ENCODE data around the gene RBBP8NL. TPM values are rescaled to one million over a fixed set of nuclear protein-coding genes. Genes with fewer than 3 reads are reported as not detected.

Gene RBBP8NL
- total and polyA plus RNA-seq, 2 experiments from 2014 or later: 0.10 to 1.1 TPM

GRCh38 chr20:62430311-62430853, 3.0 kb upstream of the RBBP8NL start:
- Histone ChIP-seq H3F3A (replicated peaks; ENCODE audit: low read depth) (peaks cover 9% of the 10 kb centered on the region; the same call in 1 of the 2 replicates), H3K9me2 (ENCODE audit: insufficient read depth) (no peaks in the 10 kb centered on the region), H2AFZ (no peak overlapping the region), H4K20me1 (replicated peaks; ENCODE audit: insufficient read depth) (no peaks in the 10 kb centered on the region), H3K27ac (ENCODE audit: low read depth) (no peak overlapping the region), H3K79me2 (replicated peaks; ENCODE audit: insufficient read depth) (no peaks in the 10 kb centered on the region), H3K27me3 (ENCODE audit: insufficient read depth) (no peaks in the 10 kb centered on the region), H3K4me2 (no peak overlapping the region), H3K4me1 (ENCODE audit: insufficient read depth) (peaks cover 27% of the 10 kb centered on the region), H3K4me3 (no peak overlapping the region), H3K36me3 (ENCODE audit: insufficient read depth) (no peaks in the 10 kb centered on the region)
- Mint-ChIP-seq H3K4me1 (peaks cover 39% of the 10 kb centered on the region), H3K36me3 (ENCODE audit: low read depth) (no peaks in the 10 kb centered on the region), H3K27ac (no peak overlapping the region), H3K27me3 (ENCODE audit: insufficient read depth, low read depth, poor library complexity) (peaks cover 11% of the 10 kb centered on the region), H3K4me3 (no peak overlapping the region), H3K9me3 (no peaks in the 10 kb centered on the region)
- ATAC-seq (no peak), DNase-seq (ENCODE audit: low spot score) (no peak)
- TF ChIP-seq ZNF331 (CRISPR knock-in tag; IDR thresholded peaks at IDR 0.05; ENCODE audit: low read depth) (no peak), EZH2phosphoT487 (IDR thresholded peaks at IDR 0.05; ENCODE audit: unreplicated experiment) (no peak), ZNF462 (CRISPR knock-in tag; IDR thresholded peaks at IDR 0.05) (no peak), POLR2AphosphoS5 (IDR thresholded peaks at IDR 0.05; ENCODE audit: low read depth) (no peak), EZH2 (IDR thresholded peaks at IDR 0.05; ENCODE audit: low read depth, unreplicated experiment) (no peak), REST (IDR thresholded peaks at IDR 0.05; ENCODE audit: unreplicated experiment) (no peak), ZNF114 (CRISPR knock-in tag; IDR thresholded peaks at IDR 0.05) (no peak), CREB1 (CRISPR knock-in tag; IDR thresholded peaks at IDR 0.05; ENCODE audit: low read depth) (no peak), NANOG (IDR thresholded peaks at IDR 0.05; ENCODE audit: borderline replicate concordance) (no peak), JUNB (IDR thresholded peaks at IDR 0.05; ENCODE audit: unreplicated experiment) (no peak), CTCF (conservative IDR thresholded peaks at IDR 0.05; ENCODE audit: low read depth in 2 of 2) (no peak), STAT1 (IDR thresholded peaks at IDR 0.05; ENCODE audit: unreplicated experiment) (no peak), ETS1 (IDR thresholded peaks at IDR 0.05) (no peak)

Data from GM23338 (cell line).